ENCODE data around the gene EPN2. TPM values are rescaled to one million over a fixed set of nuclear protein-coding genes. Genes with fewer than 3 reads are reported as not detected.

Gene EPN2
- total and polyA plus RNA-seq, 2 experiments from 2014 or later, result 19.0 to 35.9 TPM

DNA sequence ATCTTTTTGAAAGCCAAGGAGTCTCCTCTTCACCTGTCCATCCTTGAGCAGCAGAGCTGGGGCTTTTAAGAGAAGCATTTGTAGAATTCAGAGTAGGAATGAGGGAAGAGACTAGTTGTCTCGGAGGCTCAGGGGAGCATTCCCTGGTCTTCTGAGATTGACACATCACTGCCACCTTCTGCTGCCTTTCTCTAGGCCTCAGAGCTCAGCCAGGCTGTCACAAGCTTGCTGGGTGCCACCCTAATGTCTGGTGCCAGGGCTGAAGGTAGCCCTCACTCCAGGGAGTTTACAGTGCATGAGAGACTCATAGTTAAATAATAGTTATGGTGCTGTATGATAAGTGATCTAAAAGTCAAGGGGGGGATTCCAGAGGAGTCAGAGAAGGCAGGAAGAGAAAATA lies 85.7 kb downstream of the EPN2 start:
- H2AFZ ChIP-seq, result no peak overlapping the region
- H3K27ac ChIP-seq, result no peak overlapping the region
- H3K4me1 ChIP-seq (ENCODE audit: insufficient read depth), result no peaks in the 10 kb centered on the region
- no peak for DNase-seq (ENCODE audit: low spot score)
- H4K20me1 ChIP-seq (ENCODE audit: insufficient read depth, poor library complexity, severe bottlenecking), result no peaks in the 10 kb centered on the region
- no peak overlapping the region for H3K4me2 ChIP-seq
- 100% methylated on average over 1 of the region's 1 CpG for WGBS (ENCODE audit: low lambda C conversion rate, missing lambda C conversion rate)
- TF ChIP-seq EZH2phosphoT487 (IDR thresholded peaks at IDR 0.05; ENCODE audit: low read depth, severe bottlenecking, unreplicated experiment) (no peak), EZH2 (IDR thresholded peaks at IDR 0.05; ENCODE audit: borderline replicate concordance) (no peak)
- TF ChIP-seq, protein P1, sequence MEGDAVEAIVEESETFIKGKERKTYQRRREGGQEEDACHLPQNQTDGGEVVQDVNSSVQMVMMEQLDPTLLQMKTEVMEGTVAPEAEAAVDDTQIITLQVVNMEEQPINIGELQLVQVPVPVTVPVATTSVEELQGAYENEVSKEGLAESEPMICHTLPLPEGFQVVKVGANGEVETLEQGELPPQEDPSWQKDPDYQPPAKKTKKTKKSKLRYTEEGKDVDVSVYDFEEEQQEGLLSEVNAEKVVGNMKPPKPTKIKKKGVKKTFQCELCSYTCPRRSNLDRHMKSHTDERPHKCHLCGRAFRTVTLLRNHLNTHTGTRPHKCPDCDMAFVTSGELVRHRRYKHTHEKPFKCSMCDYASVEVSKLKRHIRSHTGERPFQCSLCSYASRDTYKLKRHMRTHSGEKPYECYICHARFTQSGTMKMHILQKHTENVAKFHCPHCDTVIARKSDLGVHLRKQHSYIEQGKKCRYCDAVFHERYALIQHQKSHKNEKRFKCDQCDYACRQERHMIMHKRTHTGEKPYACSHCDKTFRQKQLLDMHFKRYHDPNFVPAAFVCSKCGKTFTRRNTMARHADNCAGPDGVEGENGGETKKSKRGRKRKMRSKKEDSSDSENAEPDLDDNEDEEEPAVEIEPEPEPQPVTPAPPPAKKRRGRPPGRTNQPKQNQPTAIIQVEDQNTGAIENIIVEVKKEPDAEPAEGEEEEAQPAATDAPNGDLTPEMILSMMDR (IDR thresholded peaks at IDR 0.05; ENCODE audit: poor library complexity), result no peak
- no peak overlapping the region for H3K4me3 ChIP-seq
- no peaks in the 10 kb centered on the region for H3K79me2 ChIP-seq
- H3K9me2 ChIP-seq (replicated peaks; ENCODE audit: insufficient read depth), result no peaks in the 10 kb centered on the region
- no peaks in the 10 kb centered on the region for H3K27me3 ChIP-seq
- H3K36me3 ChIP-seq (replicated peaks; ENCODE audit: insufficient read depth, low read depth), result no peaks in the 10 kb centered on the region
- H3K9me3 ChIP-seq (ENCODE audit: low read depth), result no peaks in the 10 kb centered on the region

DNA sequence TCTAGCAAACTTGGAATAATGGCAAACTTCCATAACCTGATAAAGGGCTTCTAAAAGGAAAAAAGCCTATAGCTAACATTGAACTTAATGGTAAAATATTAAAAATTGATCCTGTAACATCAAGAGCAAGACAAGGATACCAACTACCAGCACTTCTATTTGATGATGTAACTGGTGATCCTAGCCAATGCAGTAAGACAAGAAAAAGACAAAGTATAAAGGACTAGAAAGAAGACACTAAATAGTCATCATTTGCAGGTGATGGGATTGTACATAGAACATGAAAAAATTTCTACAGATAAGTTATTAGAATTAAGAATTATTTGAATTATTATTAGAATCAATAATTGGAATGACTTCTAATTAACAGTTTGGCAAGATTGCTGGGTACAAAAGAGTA lies 88.4 kb downstream of the EPN2 start:
- Histone ChIP-seq H3K4me3 (no peak overlapping the region), H2AFZ (no peak overlapping the region), H3K9me3 (ENCODE audit: low read depth) (no peaks in the 10 kb centered on the region), H3K27me3 (no peaks in the 10 kb centered on the region), H3K27ac (no peak overlapping the region), H3K4me1 (ENCODE audit: insufficient read depth) (no peaks in the 10 kb centered on the region), H3K36me3 (replicated peaks; ENCODE audit: insufficient read depth, low read depth) (no peaks in the 10 kb centered on the region), H3K79me2 (no peaks in the 10 kb centered on the region), H3K9me2 (replicated peaks; ENCODE audit: insufficient read depth) (no peaks in the 10 kb centered on the region), H3K4me2 (no peak overlapping the region), H4K20me1 (ENCODE audit: insufficient read depth, poor library complexity, severe bottlenecking) (no peaks in the 10 kb centered on the region)
- DNase-seq (ENCODE audit: low spot score), result no peak
- TF ChIP-seq, protein P1 (IDR thresholded peaks at IDR 0.05; ENCODE audit: poor library complexity), result no peak
- TF ChIP-seq EZH2 (IDR thresholded peaks at IDR 0.05; ENCODE audit: borderline replicate concordance) (no peak), EZH2phosphoT487 (IDR thresholded peaks at IDR 0.05; ENCODE audit: low read depth, severe bottlenecking, unreplicated experiment) (no peak)

- Histone ChIP-seq H3K79me2 (no peaks in the 10 kb centered on the region), H2AFZ (no peak overlapping the region)
These were observed 90.0 kb downstream of the EPN2 start for GRCh38 chr17:19327031-19327783.

More at GRCh38 chr17:19327031-19327783, 90.0 kb downstream of the EPN2 start:
- no peaks in the 10 kb centered on the region for H3K4me1 ChIP-seq (ENCODE audit: insufficient read depth)
- H3K9me2 ChIP-seq (replicated peaks; ENCODE audit: insufficient read depth), result no peaks in the 10 kb centered on the region
- no peaks in the 10 kb centered on the region for H3K27me3 ChIP-seq
- H3K4me3 ChIP-seq, result no peak overlapping the region
- H3K36me3 ChIP-seq (replicated peaks; ENCODE audit: insufficient read depth, low read depth), result no peaks in the 10 kb centered on the region
- H3K9me3 ChIP-seq (ENCODE audit: low read depth), result no peaks in the 10 kb centered on the region
- no peak for DNase-seq (ENCODE audit: low spot score)
- no peak for TF ChIP-seq EZH2 (IDR thresholded peaks at IDR 0.05; ENCODE audit: borderline replicate concordance)
- TF ChIP-seq EZH2phosphoT487 (IDR thresholded peaks at IDR 0.05; ENCODE audit: low read depth, severe bottlenecking, unreplicated experiment), result no peak
- TF ChIP-seq, protein P1 (IDR thresholded peaks at IDR 0.05; ENCODE audit: poor library complexity), result no peak
- no peak overlapping the region for H3K27ac ChIP-seq
- no peaks in the 10 kb centered on the region for H4K20me1 ChIP-seq (ENCODE audit: insufficient read depth, poor library complexity, severe bottlenecking)
- WGBS (ENCODE audit: low lambda C conversion rate, missing lambda C conversion rate), result 89% methylated on average over 14 of the region's 14 CpGs
- no peak overlapping the region for H3K4me2 ChIP-seq

All from hepatocyte (in vitro differentiated cells).